NCI-H524 treated with DMSO at 0.1 percent for 48 hours (cell line): ENCODE results near the gene TYSND1.
"Not testable (repeated sequence)": the region's sequence is repeated elsewhere in the genome, so short reads cannot be mapped to it uniquely, and the experiment has no call there.

Source experiments
- DNase-seq: peaks from one replicate; lab custom pipeline; 2025; lab: John Stamatoyannopoulos, UW

TYSND1 gene

GRCh38 chr10:70132098-70133029, 14.1 kb downstream of the TYSND1 start, which contains the start of gene AIFM2:
Gene AIFM2 (minus strand): TSS chr10:70132825. CDS start chr10:70124084, 8,741 bp downstream.
- DNase-seq = no peak

GRCh38 chr10:70131560-70131937, 15.0 kb downstream of the TYSND1 start:
- DNase-seq = no peak

GRCh38 chr10:70130878-70131559, 15.5 kb downstream of the TYSND1 start:
- DNase-seq = no peak

- no peak for DNase-seq
Observed at GRCh38 chr10:70126700-70127395, 19.7 kb downstream of the TYSND1 start.

- no peak for DNase-seq
Observed at GRCh38 chr10:70125918-70126552, 20.5 kb downstream of the TYSND1 start.

- no peak for DNase-seq
Observed at GRCh38 chr10:70124918-70125317, 21.6 kb downstream of the TYSND1 start.

GRCh38 chr10:70124415-70124814, 22.1 kb downstream of the TYSND1 start:
- no peak for DNase-seq

- no peak for DNase-seq
Observed at GRCh38 chr10:70123817-70124216, 22.7 kb downstream of the TYSND1 start.

GRCh38 chr10:70123166-70123565, 23.3 kb downstream of the TYSND1 start:
- DNase-seq = not testable (repeated sequence)

GRCh38 chr10:70122742-70123141, 23.8 kb downstream of the TYSND1 start:
- no peak for DNase-seq

- no peak for DNase-seq
Observed at GRCh38 chr10:70121281-70121949, 25.1 kb downstream of the TYSND1 start.

- DNase-seq = no peak
Observed at GRCh38 chr10:70120417-70120816, 26.1 kb downstream of the TYSND1 start.

GRCh38 chr10:70119623-70120022, 26.9 kb downstream of the TYSND1 start:
- DNase-seq = no peak

GRCh38 chr10:70119197-70119596, 27.3 kb downstream of the TYSND1 start:
- no peak for DNase-seq

GRCh38 chr10:70118196-70118595, 28.3 kb downstream of the TYSND1 start:
- DNase-seq = no peak

GRCh38 chr10:70117646-70118045, 28.9 kb downstream of the TYSND1 start:
- no peak for DNase-seq

GRCh38 chr10:70115948-70116682, 30.4 kb downstream of the TYSND1 start:
- no peak for DNase-seq

GRCh38 chr10:70114902-70115301, 31.6 kb downstream of the TYSND1 start:
- DNase-seq = no peak

GRCh38 chr10:70112071-70112470, 34.4 kb downstream of the TYSND1 start:
- no peak for DNase-seq

- no peak for DNase-seq
Observed at GRCh38 chr10:70111496-70111895, 35.0 kb downstream of the TYSND1 start.
